Mesenchymal stem cell (in vitro differentiated cells and primary cell): Measurements from ENCODE around the gene ZZZ3.
A peak's percentile ranks its signal among the peaks of the same experiment; 100 is the strongest.
"Not testable (repeated sequence)": the region's sequence is repeated elsewhere in the genome, so short reads cannot be mapped to it uniquely, and the experiment has no call there.

Experiments used
- DNase-seq: peaks from one replicate; pipeline ENCODE4 v3.0.0-alpha.2; 2013
- H2AFZ ChIP-seq: one replicate; pipeline ENCODE4 v1.6.1; 2013; ENCODE audit warnings: low read depth, mild to moderate bottlenecking, control low read depth, inconsistent platforms, low read length, moderate library complexity
- H2AK5ac ChIP-seq: 2 replicates; pipeline ENCODE4 v1.6.1; 2013; ENCODE audit warnings: low read length, moderate library complexity, mild to moderate bottlenecking, inconsistent platforms; ENCODE audit not compliant: severe bottlenecking
- H2BK120ac ChIP-seq: one replicate; pipeline ENCODE4 v1.6.1; 2013; ENCODE audit warnings: low read depth, mild to moderate bottlenecking, inconsistent platforms, low read length, moderate library complexity
- H2BK12ac ChIP-seq, 2 experiments: one replicate each; pipeline ENCODE4 v1.6.1; 2013; ENCODE audit warnings: inconsistent platforms in 2 of 2, low read length in 2 of 2, mild to moderate bottlenecking in 2 of 2, moderate library complexity in 2 of 2, control low read depth in 1 of 2
- H2BK15ac ChIP-seq: one replicate; pipeline ENCODE4 v1.6.1; 2013; ENCODE audit warnings: mild to moderate bottlenecking, low read depth, inconsistent platforms; ENCODE audit not compliant: poor library complexity, severe bottlenecking
- H2BK5ac ChIP-seq: 2 replicates; pipeline ENCODE4 v1.6.1; 2013; ENCODE audit warnings: low read depth, mild to moderate bottlenecking, low read length, control low read depth, inconsistent platforms; ENCODE audit not compliant: poor library complexity, severe bottlenecking
- H3K14ac ChIP-seq, 2 experiments: one replicate each; pipeline ENCODE4 v1.6.1; 2013; ENCODE audit warnings: inconsistent platforms in 2 of 2, low read length in 2 of 2, control low read depth in 1 of 2, mild to moderate bottlenecking in 1 of 2, moderate library complexity in 1 of 2
- H3K18ac ChIP-seq, 2 experiments: one replicate each; pipeline ENCODE4 v1.6.1; 2013; ENCODE audit warnings: inconsistent platforms in 2 of 2, low read length in 2 of 2, control low read depth in 1 of 2, low read depth in 1 of 2, mild to moderate bottlenecking in 1 of 2
- H3K23ac ChIP-seq, 2 experiments: one replicate each; pipeline ENCODE4 v1.6.1; 2013; ENCODE audit warnings: inconsistent platforms in 2 of 2, low read length in 2 of 2, mild to moderate bottlenecking in 2 of 2, moderate library complexity in 2 of 2, control low read depth in 1 of 2
- H3K27ac ChIP-seq: 2 replicates; pipeline ENCODE4 v1.5.1; 2013; ENCODE audit warnings: mild to moderate bottlenecking, moderate library complexity, low read length, control low read depth, inconsistent platforms; ENCODE audit not compliant: poor library complexity, severe bottlenecking
- H3K27me3 ChIP-seq, 2 experiments: 2 replicates each; pipeline versions ENCODE4 v1.6.1 to v1.7.0; 2013; ENCODE audit warnings: low read length in 2 of 2, mild to moderate bottlenecking in 2 of 2, moderate library complexity in 2 of 2, control low read depth in 1 of 2, inconsistent platforms in 1 of 2; ENCODE audit not compliant: control insufficient read depth in 1 of 2, insufficient read depth in 1 of 2
- H3K36me3 ChIP-seq, 2 experiments: 2 replicates each; pipeline versions ENCODE4 v1.6.1 to v1.7.0; 2013; ENCODE audit warnings: low read length in 2 of 2, control low read depth in 1 of 2, inconsistent platforms in 1 of 2, low read depth in 1 of 2, mild to moderate bottlenecking in 1 of 2; ENCODE audit not compliant: insufficient read depth in 2 of 2, control insufficient read depth in 1 of 2
- H3K4ac ChIP-seq, 2 experiments: one replicate each; pipeline ENCODE4 v1.6.1; 2013; ENCODE audit warnings: inconsistent platforms in 2 of 2, low read length in 2 of 2, mild to moderate bottlenecking in 2 of 2, moderate library complexity in 2 of 2, control low read depth in 1 of 2, low read depth in 1 of 2
- H3K4me1 ChIP-seq: 2 replicates; pipeline ENCODE4 v1.6.1; 2013; ENCODE audit warnings: low read depth, low read length, control low read depth; ENCODE audit not compliant: control insufficient read depth, insufficient read depth
- H3K4me2 ChIP-seq: 2 replicates; pipeline ENCODE4 v1.6.1; 2013; ENCODE audit warnings: low read length, mild to moderate bottlenecking, inconsistent platforms; ENCODE audit not compliant: poor library complexity, severe bottlenecking
- H3K4me3 ChIP-seq, 2 experiments: 2 replicates each; pipeline versions ENCODE4 v1.5.1 to v1.7.0; 2013; ENCODE audit warnings: low read length in 2 of 2, mild to moderate bottlenecking in 2 of 2, control low read depth in 1 of 2, low read depth in 1 of 2; ENCODE audit not compliant: insufficient read depth in 1 of 2
- H3K79me1 ChIP-seq: replicated peaks from 2 replicates; pipeline ENCODE4 v1.6.1; 2013; ENCODE audit warnings: mild to moderate bottlenecking, control low read depth, low read length, inconsistent platforms; ENCODE audit not compliant: poor library complexity, severe bottlenecking
- H3K9ac ChIP-seq: 2 replicates; pipeline ENCODE4 v1.7.0; 2013; ENCODE audit warnings: mild to moderate bottlenecking, low read length, moderate library complexity
- H3K9me3 ChIP-seq: 2 replicates; pipeline ENCODE4 v1.7.0; 2013; ENCODE audit warnings: mild to moderate bottlenecking, low read length; ENCODE audit not compliant: control insufficient read depth
- H4K8ac ChIP-seq: one replicate; pipeline ENCODE4 v1.6.1; 2013; ENCODE audit warnings: inconsistent platforms, mild to moderate bottlenecking, low read length, moderate library complexity
- H4K91ac ChIP-seq: one replicate; pipeline ENCODE4 v1.6.1; 2013; ENCODE audit warnings: mild to moderate bottlenecking, low read length, inconsistent platforms
- WGBS: methylation state at CpG from one replicate; pipeline ENCODE4 v1.1.7; 2013; ENCODE audit warnings: mixed read lengths; 5-methylcytosine and 5-hydroxymethylcytosine counted together

The ZZZ3 gene

DNA sequence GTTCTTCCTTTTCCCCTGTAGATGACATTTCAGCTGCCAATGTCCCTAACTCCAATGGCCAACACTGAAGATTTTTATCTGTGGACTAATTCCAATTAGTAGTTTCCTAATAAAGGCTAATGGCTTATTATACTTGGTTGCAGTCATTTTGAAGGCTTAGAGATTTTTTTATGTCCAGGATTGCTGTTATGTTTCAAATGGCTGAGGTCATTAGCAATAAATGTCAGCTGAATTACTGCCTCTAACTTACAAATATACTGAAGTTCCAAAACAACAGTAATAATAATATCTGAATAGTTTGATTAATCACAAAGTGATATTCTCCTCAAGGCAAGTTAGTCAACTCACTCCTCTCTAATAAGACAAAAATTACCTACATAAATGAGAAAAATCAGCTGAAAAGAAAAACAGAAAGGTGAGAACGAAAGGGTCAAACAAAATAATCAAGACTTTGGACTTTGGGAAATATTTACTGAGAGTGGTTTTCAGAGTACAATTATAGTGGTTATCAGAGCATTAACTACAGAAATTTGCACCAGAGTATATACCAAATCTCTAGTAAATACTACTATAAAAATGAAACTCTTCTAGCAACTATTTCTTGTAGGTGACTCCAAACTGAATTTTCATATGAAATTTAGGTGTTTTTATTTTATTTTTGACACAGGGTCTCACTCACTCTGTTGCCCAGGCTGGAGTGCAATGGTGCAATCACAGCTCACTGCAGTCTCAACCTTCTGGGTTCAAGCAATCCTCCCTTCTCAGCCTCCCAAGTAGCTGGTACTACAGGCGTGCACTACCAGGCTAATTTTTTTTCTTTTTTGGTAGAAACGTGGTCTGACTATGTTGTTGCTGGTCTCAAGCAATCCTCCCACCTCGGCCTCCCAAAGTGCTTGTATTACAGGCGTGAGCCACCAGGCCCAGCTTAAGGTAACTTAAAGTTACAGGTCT, 3.5 kb downstream of the ZZZ3 start:
- H2BK120ac ChIP-seq, result no peak overlapping the region

DNA sequence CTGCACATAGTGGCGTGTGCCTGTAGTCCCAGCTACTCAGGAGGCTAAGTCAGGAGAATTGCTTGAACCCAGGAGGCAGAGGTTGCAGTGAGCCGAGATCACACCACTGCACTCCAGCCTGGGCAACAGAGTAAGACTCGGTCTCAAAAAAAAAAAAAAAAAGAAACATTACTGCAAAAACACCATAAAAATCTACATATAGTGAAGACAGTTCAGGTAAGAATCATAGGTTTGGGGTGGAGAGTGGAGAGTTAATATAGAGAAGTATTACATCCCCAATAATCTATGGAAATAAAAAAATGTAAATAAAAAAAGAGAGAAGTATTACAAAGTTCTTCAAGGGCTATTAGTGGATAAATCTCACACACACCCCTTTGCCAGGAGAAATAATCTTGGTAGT, 7.7 kb downstream of the ZZZ3 start:
- H3K9me3 ChIP-seq, H3K14ac ChIP-seq, H2BK120ac ChIP-seq, H3K23ac ChIP-seq, H3K18ac ChIP-seq, H2BK5ac ChIP-seq, H3K27me3 ChIP-seq, H3K27ac ChIP-seq, H4K91ac ChIP-seq, H3K79me1 ChIP-seq, H2AK5ac ChIP-seq, H2BK12ac ChIP-seq, H3K4ac ChIP-seq, H3K4me2 ChIP-seq, H3K4me3 ChIP-seq, H2BK15ac ChIP-seq, H2AFZ ChIP-seq, H4K8ac ChIP-seq, H3K4me1 ChIP-seq, DNase-seq: not testable (repeated sequence)
- 100% methylated on average over 1 of the region's 3 CpGs for WGBS
- peaks cover 4 to 15% of the 10 kb centered on the region in 2 experiments for H3K36me3 ChIP-seq
- peak overlapping the region; percentile 33 for H3K9ac ChIP-seq

More for the DNA sequence above, 3.5 kb downstream of the ZZZ3 start:
- H2AFZ ChIP-seq, result no peak overlapping the region
- no peak overlapping the region for H4K91ac ChIP-seq
- no peak overlapping the region for H3K9ac ChIP-seq
- no peak overlapping the region for H2BK12ac ChIP-seq
- H3K9me3 ChIP-seq, result no peaks in the 10 kb centered on the region
- H3K36me3 ChIP-seq, result peaks cover 4 to 15% of the 10 kb centered on the region in 2 experiments
- no peak overlapping the region for H2BK5ac ChIP-seq
- H3K4me1 ChIP-seq, result peaks cover 6% of the 10 kb centered on the region
- H3K27me3 ChIP-seq, result no peaks in the 10 kb centered on the region
- DNase-seq, result no peak
- no peak overlapping the region for H3K18ac ChIP-seq
- H3K14ac ChIP-seq, result no peak overlapping the region
- H3K4me3 ChIP-seq, result no peak overlapping the region
- no peak overlapping the region for H3K23ac ChIP-seq
- no peak overlapping the region for H4K8ac ChIP-seq
- H2AK5ac ChIP-seq, result no peak overlapping the region
- peak overlapping the region; percentile 29 for H3K4me2 ChIP-seq
- H3K27ac ChIP-seq, result no peak overlapping the region
- H3K4ac ChIP-seq, result no peak overlapping the region
- H3K79me1 ChIP-seq, result no peaks in the 10 kb centered on the region
- H2BK15ac ChIP-seq, result no peak overlapping the region
- WGBS, result 100% methylated on average over 3 of the region's 5 CpGs

DNA sequence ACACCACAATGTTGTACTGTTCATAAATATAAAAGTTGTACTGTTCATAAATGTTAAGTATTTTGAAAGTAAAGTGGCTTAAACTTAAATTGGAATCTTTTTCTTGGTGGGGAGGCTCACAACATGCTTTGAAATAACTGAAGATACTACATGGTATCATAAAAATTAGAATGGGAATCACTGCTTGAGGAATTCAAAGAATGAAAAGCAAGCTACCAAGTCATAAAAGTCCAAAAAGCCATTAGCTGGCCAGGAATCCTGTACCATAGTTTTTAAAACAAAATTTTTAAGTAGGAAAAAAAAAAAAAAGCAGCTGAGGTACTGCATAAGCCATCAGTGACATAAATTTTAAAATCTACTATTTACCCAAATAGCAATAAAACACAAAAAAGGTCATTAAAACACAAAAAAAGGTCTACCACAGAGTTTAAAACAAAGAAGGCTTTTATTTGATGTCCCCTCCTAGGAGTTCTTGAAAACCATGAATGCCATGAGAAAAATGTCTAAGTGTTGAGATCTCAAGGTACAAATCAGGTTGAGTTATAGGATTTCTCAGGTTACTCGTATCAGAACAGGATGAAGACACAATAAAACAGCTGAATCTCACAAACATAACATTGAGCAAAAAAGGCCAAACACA, 8.6 kb downstream of the ZZZ3 start:
- no peak overlapping the region for H2BK5ac ChIP-seq
- no peak overlapping the region for H2AFZ ChIP-seq
- DNase-seq, result no peak
- no peak overlapping the region for H4K91ac ChIP-seq
- no peak overlapping the region for H3K9ac ChIP-seq
- H3K79me1 ChIP-seq, result no peaks in the 10 kb centered on the region
- no CpG with 5 or more reads among the region's 1 CpG for WGBS
- no peak overlapping the region for H3K18ac ChIP-seq
- no peak overlapping the region for H3K4me3 ChIP-seq
- H3K23ac ChIP-seq, result no peak overlapping the region
- no peaks in the 10 kb centered on the region for H3K9me3 ChIP-seq
- no peak overlapping the region for H3K14ac ChIP-seq
- H2BK15ac ChIP-seq, result no peak overlapping the region
- H2BK12ac ChIP-seq, result no peak overlapping the region
- H3K27me3 ChIP-seq, result no peaks in the 10 kb centered on the region
- peaks cover 4% of the 10 kb centered on the region for H3K4me1 ChIP-seq
- H2AK5ac ChIP-seq, result no peak overlapping the region
- peak overlapping the region; percentile 26 for H3K27ac ChIP-seq
- H4K8ac ChIP-seq, result no peak overlapping the region
- H2BK120ac ChIP-seq, result no peak overlapping the region
- no peak overlapping the region for H3K4ac ChIP-seq
- H3K36me3 ChIP-seq, result peaks cover 4 to 15% of the 10 kb centered on the region in 2 experiments
- H3K4me2 ChIP-seq, result no peak overlapping the region

DNA sequence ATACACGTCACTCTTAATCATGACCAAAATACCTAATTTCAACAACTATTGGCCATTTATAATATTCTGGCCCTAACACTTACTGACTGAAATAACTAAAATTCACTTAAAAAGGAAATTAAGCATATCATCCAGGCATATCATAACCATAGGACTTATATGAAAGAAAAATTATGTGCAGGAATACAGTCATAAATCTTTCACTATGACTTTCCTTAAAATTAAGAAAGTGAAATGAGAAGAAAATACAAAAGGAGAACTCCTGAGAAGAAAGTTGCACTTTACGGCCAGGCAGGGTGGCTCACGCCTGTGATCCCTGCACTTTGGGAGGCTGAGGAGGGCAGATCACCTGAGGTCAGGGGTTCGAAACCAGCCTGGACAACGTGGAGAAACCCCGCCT, 9.4 kb downstream of the ZZZ3 start:
- H2BK15ac ChIP-seq, result no peak overlapping the region
- no peak overlapping the region for H3K9ac ChIP-seq
- H3K4me3 ChIP-seq, result no peak overlapping the region
- peaks cover 4 to 15% of the 10 kb centered on the region in 2 experiments for H3K36me3 ChIP-seq
- no peak overlapping the region for H3K4ac ChIP-seq
- no peak overlapping the region for H4K91ac ChIP-seq
- no peak overlapping the region for H3K4me2 ChIP-seq
- no peak overlapping the region for H2BK12ac ChIP-seq
- H3K27me3 ChIP-seq, result no peaks in the 10 kb centered on the region
- no peak for DNase-seq
- no peak overlapping the region for H3K23ac ChIP-seq
- no peak overlapping the region for H2BK120ac ChIP-seq
- no peaks in the 10 kb centered on the region for H3K9me3 ChIP-seq
- peak overlapping the region; percentile 87 for H2AK5ac ChIP-seq
- no peak overlapping the region for H2AFZ ChIP-seq
- H3K79me1 ChIP-seq, result no peaks in the 10 kb centered on the region
- H4K8ac ChIP-seq, result no peak overlapping the region
- H3K14ac ChIP-seq, result no peak overlapping the region
- 94% methylated on average over 6 of the region's 6 CpGs for WGBS
- no peak overlapping the region for H3K27ac ChIP-seq
- H3K4me1 ChIP-seq, result peaks cover 4% of the 10 kb centered on the region
- peak overlapping the region in 1 of 2 experiments; percentile 21 for H3K18ac ChIP-seq
- H2BK5ac ChIP-seq, result no peak overlapping the region
